ENCODE results near the gene IGFBPL1.
"Not testable (repeated sequence)": the region's sequence is repeated elsewhere in the genome, so short reads cannot be mapped to it uniquely, and the experiment has no call there.

IGFBPL1 gene

DNA sequence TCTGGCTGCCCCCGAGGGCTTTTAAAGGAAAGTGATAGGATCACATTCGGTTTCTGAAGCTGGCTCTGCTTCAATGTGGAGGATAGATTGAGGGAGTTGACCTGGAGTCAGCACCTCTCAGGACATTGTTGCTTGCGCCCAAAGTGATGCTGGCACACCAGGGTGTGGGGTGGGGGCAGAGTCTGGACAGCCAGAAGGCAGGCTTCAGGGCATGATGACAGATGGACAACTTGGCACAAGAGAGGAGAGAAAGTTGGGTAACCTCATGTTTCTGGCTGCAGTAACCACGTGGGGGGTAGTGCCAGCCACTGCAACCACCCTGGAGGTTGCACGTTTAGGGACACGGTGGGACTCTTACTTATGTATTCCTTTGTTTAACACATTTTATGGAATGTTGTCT is 22.3 kb downstream of the IGFBPL1 start:
- ChIA-PET CTCF (interaction anchor here (0.7 to 2.1 kb wide), 4 partner anchors 31 to 138 kb away, joined by 3 to 6 read pairs (median 4); no protein-coding TSS in a partner anchor), POLR2A (no interaction called here)

DNA sequence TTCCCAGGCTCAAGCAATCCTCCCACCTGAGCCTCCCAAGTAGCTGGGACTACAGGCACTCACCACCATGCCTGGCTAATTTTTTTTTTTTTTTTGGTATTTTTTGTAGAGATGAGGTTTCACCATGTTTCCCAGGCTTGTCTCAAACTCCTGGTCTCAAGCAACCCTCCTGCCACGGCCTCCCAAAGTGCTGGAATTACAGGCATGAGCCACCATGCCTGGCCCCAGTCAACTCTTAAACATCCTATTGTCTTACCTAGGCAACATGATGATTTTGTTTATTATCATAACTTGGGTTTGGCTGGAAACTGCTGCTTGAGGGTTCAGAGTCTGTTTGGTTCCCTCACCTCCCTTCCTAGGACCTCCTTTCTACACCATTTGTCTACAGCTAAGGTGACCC is 25.1 kb downstream of the IGFBPL1 start:
- H3K4me3 ChIP-seq (ENCODE audit: control insufficient read depth in 1 of 7, extremely low read depth in 1 of 7, insufficient read depth in 4 of 7, low read depth in 2 of 7, low read length in 6 of 7); POLR2A ChIA-PET; H3K4me1 ChIP-seq (ENCODE audit: control extremely low read depth in 1 of 4, control insufficient read depth in 4 of 4, insufficient read depth in 4 of 4, low read length in 3 of 4); H3K27me3 ChIP-seq (replicated peaks in 2 of 5; ENCODE audit: control insufficient read depth in 4 of 5, insufficient read depth in 5 of 5, low read length in 4 of 5); H3K9me3 ChIP-seq (ENCODE audit: control extremely low read depth in 1 of 5, control insufficient read depth in 4 of 5, insufficient read depth in 2 of 5, low read depth in 1 of 5, low read length in 4 of 5); DNase-seq; H3K27ac ChIP-seq (ENCODE audit: insufficient read depth in 1 of 2, low read depth in 1 of 2, low read length in 2 of 2, poor library complexity in 1 of 2, severe bottlenecking in 2 of 2): not testable (repeated sequence)
- CTCF ChIA-PET: interaction anchor here (0.8 to 1.6 kb wide), 5 partner anchors 8 to 486 kb away, joined by 3 read pairs; no protein-coding TSS in a partner anchor
- peaks cover 5 to 35% (median 20%) of the 10 kb centered on the region in 4 experiments for H3K36me3 ChIP-seq (ENCODE audit: control insufficient read depth in 4 of 4, insufficient read depth in 4 of 4, low read length in 3 of 4)
- WGBS (ENCODE audit: insufficient coverage): 100% methylated on average over 1 of the region's 1 CpG

More for the DNA sequence above, 22.3 kb downstream of the IGFBPL1 start:
- no peak overlapping the region for H3K27ac ChIP-seq (ENCODE audit: insufficient read depth in 1 of 2, low read depth in 1 of 2, low read length in 2 of 2, poor library complexity in 1 of 2, severe bottlenecking in 2 of 2)
- no peak overlapping the region for H3K4me3 ChIP-seq (ENCODE audit: control insufficient read depth in 1 of 7, extremely low read depth in 1 of 7, insufficient read depth in 4 of 7, low read depth in 2 of 7, low read length in 6 of 7)
- peaks cover 0 to 3% (median 0%) of the 10 kb centered on the region in 4 experiments for H3K4me1 ChIP-seq (ENCODE audit: control extremely low read depth in 1 of 4, control insufficient read depth in 4 of 4, insufficient read depth in 4 of 4, low read length in 3 of 4)
- H3K36me3 ChIP-seq (ENCODE audit: control insufficient read depth in 4 of 4, insufficient read depth in 4 of 4, low read length in 3 of 4): peaks cover 0 to 12% (median 6%) of the 10 kb centered on the region in 4 experiments
- 90% methylated on average over 4 of the region's 6 CpGs for WGBS (ENCODE audit: insufficient coverage)
- peaks cover 0 to 7% (median 0%) of the 10 kb centered on the region in 5 experiments for H3K27me3 ChIP-seq (replicated peaks in 2 of 5; ENCODE audit: control insufficient read depth in 4 of 5, insufficient read depth in 5 of 5, low read length in 4 of 5)
- H3K9me3 ChIP-seq (ENCODE audit: control extremely low read depth in 1 of 5, control insufficient read depth in 4 of 5, insufficient read depth in 2 of 5, low read depth in 1 of 5, low read length in 4 of 5): no peaks in the 10 kb centered on the region
- DNase-seq: no peak

DNA sequence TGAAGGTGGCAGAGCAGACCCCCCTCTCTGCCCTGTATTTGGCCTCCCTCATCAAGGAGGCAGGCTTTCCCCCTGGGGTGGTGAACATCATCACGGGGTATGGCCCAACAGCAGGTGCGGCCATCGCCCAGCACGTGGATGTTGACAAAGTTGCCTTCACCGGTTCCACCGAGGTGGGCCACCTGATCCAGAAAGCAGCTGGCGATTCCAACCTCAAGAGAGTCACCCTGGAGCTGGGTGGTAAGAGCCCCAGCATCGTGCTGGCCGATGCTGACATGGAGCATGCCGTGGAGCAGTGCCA is 27.9 kb downstream of the IGFBPL1 start:
- Histone ChIP-seq H3K4me3 (ENCODE audit: control insufficient read depth in 1 of 7, extremely low read depth in 1 of 7, insufficient read depth in 4 of 7, low read depth in 2 of 7, low read length in 6 of 7) (no peak overlapping the region), H3K9me3 (ENCODE audit: control extremely low read depth in 1 of 5, control insufficient read depth in 4 of 5, insufficient read depth in 2 of 5, low read depth in 1 of 5, low read length in 4 of 5) (no peaks in the 10 kb centered on the region), H3K27me3 (replicated peaks in 2 of 5; ENCODE audit: control insufficient read depth in 4 of 5, insufficient read depth in 5 of 5, low read length in 4 of 5) (no peaks in the 10 kb centered on the region), H3K4me1 (ENCODE audit: control extremely low read depth in 1 of 4, control insufficient read depth in 4 of 4, insufficient read depth in 4 of 4, low read length in 3 of 4) (peaks cover 7 to 19% (median 14%) of the 10 kb centered on the region in 4 experiments), H3K27ac (ENCODE audit: insufficient read depth in 1 of 2, low read depth in 1 of 2, low read length in 2 of 2, poor library complexity in 1 of 2, severe bottlenecking in 2 of 2) (no peak overlapping the region), H3K36me3 (ENCODE audit: control insufficient read depth in 4 of 4, insufficient read depth in 4 of 4, low read length in 3 of 4) (peaks cover 5 to 35% (median 20%) of the 10 kb centered on the region in 4 experiments)
- 85% methylated on average over 10 of the region's 10 CpGs for WGBS (ENCODE audit: insufficient coverage)
- POLR2A ChIA-PET: no interaction called here
- CTCF ChIA-PET: interaction anchor here (1.3 to 1.4 kb wide), 2 partner anchors 14 to 20 kb away, joined by 3 to 4 read pairs; no protein-coding TSS in a partner anchor
- no peak for DNase-seq

DNA sequence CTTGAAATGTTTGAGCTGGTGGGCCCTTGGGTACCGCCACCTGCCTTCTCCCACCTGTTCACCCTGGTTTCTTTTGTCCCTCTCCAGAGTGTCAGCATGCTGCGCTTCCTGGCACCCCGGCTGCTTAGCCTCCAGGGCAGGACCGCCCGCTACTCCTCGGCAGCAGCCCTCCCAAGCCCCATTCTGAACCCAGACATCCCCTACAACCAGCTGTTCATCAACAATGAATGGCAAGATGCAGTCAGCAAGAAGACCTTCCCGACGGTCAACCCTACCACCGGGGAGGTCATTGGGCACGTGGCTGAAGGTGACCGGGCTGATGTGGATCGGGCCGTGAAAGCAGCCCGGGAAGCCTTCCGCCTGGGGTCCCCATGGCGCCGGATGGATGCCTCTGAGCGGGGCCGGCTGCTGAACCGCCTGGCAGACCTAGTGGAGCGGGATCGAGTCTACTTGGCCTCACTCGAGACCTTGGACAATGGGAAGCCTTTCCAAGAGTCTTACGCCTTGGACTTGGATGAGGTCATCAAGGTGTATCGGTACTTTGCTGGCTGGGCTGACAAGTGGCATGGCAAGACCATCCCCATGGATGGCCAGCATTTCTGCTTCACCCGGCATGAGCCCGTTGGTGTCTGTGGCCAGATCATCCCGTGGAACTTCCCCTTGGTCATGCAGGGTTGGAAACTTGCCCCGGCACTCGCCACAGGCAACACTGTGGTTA is 28.4 kb downstream of the IGFBPL1 start:
- ChIA-PET CTCF (interaction anchor here (1.5 kb wide), 1 partner anchor 32 kb away, joined by 4 read pairs; no protein-coding TSS in a partner anchor), POLR2A (no interaction called here)
- H3K4me1 ChIP-seq (ENCODE audit: control extremely low read depth in 1 of 4, control insufficient read depth in 4 of 4, insufficient read depth in 4 of 4, low read length in 3 of 4): peaks cover 7 to 19% (median 16%) of the 10 kb centered on the region in 4 experiments
- 86% methylated on average over 30 of the region's 30 CpGs for WGBS (ENCODE audit: insufficient coverage)
- H3K27ac ChIP-seq (ENCODE audit: insufficient read depth in 1 of 2, low read depth in 1 of 2, low read length in 2 of 2, poor library complexity in 1 of 2, severe bottlenecking in 2 of 2): no peak overlapping the region
- no peaks in the 10 kb centered on the region for H3K27me3 ChIP-seq (replicated peaks in 2 of 5; ENCODE audit: control insufficient read depth in 4 of 5, insufficient read depth in 5 of 5, low read length in 4 of 5)
- H3K36me3 ChIP-seq (ENCODE audit: control insufficient read depth in 4 of 4, insufficient read depth in 4 of 4, low read length in 3 of 4): peaks cover 5 to 35% (median 20%) of the 10 kb centered on the region in 4 experiments
- no peak overlapping the region for H3K4me3 ChIP-seq (ENCODE audit: control insufficient read depth in 1 of 7, extremely low read depth in 1 of 7, insufficient read depth in 4 of 7, low read depth in 2 of 7, low read length in 6 of 7)
- no peaks in the 10 kb centered on the region for H3K9me3 ChIP-seq (ENCODE audit: control extremely low read depth in 1 of 5, control insufficient read depth in 4 of 5, insufficient read depth in 2 of 5, low read depth in 1 of 5, low read length in 4 of 5)
- DNase-seq: no peak

DNA sequence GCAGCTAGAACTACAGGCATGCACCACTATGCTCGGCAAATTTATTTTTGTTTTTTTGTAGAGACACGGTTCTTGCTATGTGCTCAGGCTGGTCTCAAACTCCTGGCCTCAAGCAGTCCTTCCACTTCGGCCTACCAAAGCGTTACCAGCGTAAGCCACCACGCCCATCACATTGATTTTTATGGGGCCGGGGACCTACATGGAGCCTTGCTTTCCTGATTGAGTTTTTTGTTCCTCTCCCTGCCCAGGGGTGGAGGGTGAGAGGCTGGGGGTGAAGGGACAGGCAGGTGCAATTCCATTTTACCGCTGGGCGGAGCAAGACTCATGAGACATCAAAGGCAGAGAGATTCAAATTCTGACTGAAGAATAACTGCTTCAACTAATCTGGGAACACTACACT is 29.8 kb downstream of the IGFBPL1 start:
- no peak overlapping the region for H3K27ac ChIP-seq (ENCODE audit: insufficient read depth in 1 of 2, low read depth in 1 of 2, low read length in 2 of 2, poor library complexity in 1 of 2, severe bottlenecking in 2 of 2)
- no peak overlapping the region for H3K4me3 ChIP-seq (ENCODE audit: control insufficient read depth in 1 of 7, extremely low read depth in 1 of 7, insufficient read depth in 4 of 7, low read depth in 2 of 7, low read length in 6 of 7)
- ChIA-PET CTCF (interaction anchor here (0.8 to 1.5 kb wide), 2 partner anchors 10 to 34 kb away, joined by 3 to 4 read pairs; no protein-coding TSS in a partner anchor), POLR2A (no interaction called here)
- no peaks in the 10 kb centered on the region for H3K27me3 ChIP-seq (replicated peaks in 2 of 5; ENCODE audit: control insufficient read depth in 4 of 5, insufficient read depth in 5 of 5, low read length in 4 of 5)
- WGBS (ENCODE audit: insufficient coverage): 73% methylated on average over 5 of the region's 9 CpGs
- H3K4me1 ChIP-seq (ENCODE audit: control extremely low read depth in 1 of 4, control insufficient read depth in 4 of 4, insufficient read depth in 4 of 4, low read length in 3 of 4): peaks cover 7 to 23% (median 16%) of the 10 kb centered on the region in 4 experiments
- no peaks in the 10 kb centered on the region for H3K9me3 ChIP-seq (ENCODE audit: control extremely low read depth in 1 of 5, control insufficient read depth in 4 of 5, insufficient read depth in 2 of 5, low read depth in 1 of 5, low read length in 4 of 5)
- peaks cover 5 to 35% (median 20%) of the 10 kb centered on the region in 4 experiments for H3K36me3 ChIP-seq (ENCODE audit: control insufficient read depth in 4 of 4, insufficient read depth in 4 of 4, low read length in 3 of 4)
- DNase-seq: no peak

DNA sequence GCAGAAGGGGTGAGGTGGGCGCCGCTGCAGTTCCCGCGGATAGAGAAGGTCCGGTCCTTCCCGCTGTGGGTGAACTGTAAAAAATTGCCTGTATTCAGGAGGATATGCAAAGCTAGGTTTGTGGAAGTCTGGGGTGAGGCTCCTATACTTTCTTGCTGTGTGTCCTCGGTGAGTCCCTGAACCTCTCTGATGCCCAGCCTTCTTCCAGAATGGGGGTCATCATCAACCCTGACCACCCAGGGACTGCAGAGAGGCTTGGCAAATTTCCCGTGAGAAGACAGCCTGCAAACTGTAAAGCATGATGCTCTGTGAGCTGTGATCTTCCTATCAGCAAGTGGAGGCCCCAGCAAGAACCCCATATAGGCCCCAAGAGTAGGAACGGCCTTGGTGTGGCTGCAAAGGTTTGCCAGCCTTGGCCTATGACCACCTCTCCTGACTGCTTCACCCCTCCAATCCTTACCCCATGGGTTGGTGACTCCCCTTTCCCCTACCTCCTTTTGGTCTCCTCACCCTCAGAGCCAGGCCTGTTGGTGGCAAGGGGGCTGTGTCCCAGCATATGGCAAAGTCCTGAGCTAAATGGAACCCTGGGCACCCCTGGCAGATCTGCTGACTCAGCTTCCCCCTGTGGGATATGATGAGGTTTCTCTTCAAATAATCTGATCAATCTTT is 31.0 kb downstream of the IGFBPL1 start:
- 14% methylated on average over 3 of the region's 9 CpGs for WGBS (ENCODE audit: insufficient coverage)
- Histone ChIP-seq H3K27ac (ENCODE audit: insufficient read depth in 1 of 2, low read depth in 1 of 2, low read length in 2 of 2, poor library complexity in 1 of 2, severe bottlenecking in 2 of 2) (peak overlapping the region; percentile 44 to 72), H3K4me3 (ENCODE audit: control insufficient read depth in 1 of 7, extremely low read depth in 1 of 7, insufficient read depth in 4 of 7, low read depth in 2 of 7, low read length in 6 of 7) (peak overlapping the region; percentile 67 to 89 (median 83)), H3K27me3 (replicated peaks in 2 of 5; ENCODE audit: control insufficient read depth in 4 of 5, insufficient read depth in 5 of 5, low read length in 4 of 5) (no peaks in the 10 kb centered on the region), H3K9me3 (ENCODE audit: control extremely low read depth in 1 of 5, control insufficient read depth in 4 of 5, insufficient read depth in 2 of 5, low read depth in 1 of 5, low read length in 4 of 5) (no peaks in the 10 kb centered on the region), H3K36me3 (ENCODE audit: control insufficient read depth in 4 of 4, insufficient read depth in 4 of 4, low read length in 3 of 4) (peaks cover 5 to 35% (median 19%) of the 10 kb centered on the region in 4 experiments), H3K4me1 (ENCODE audit: control extremely low read depth in 1 of 4, control insufficient read depth in 4 of 4, insufficient read depth in 4 of 4, low read length in 3 of 4) (peaks cover 7 to 23% (median 16%) of the 10 kb centered on the region in 4 experiments)
- CTCF ChIA-PET: interaction anchor here (0.8 to 1.7 kb wide), 3 partner anchors 18 to 39 kb away, joined by 3 to 7 read pairs (median 4); no protein-coding TSS in a partner anchor
- POLR2A ChIA-PET: no interaction called here
- peak in 1 of 3 donors; percentile 6 for DNase-seq

All from common myeloid progenitor, CD34-positive (primary cell).